HG03558 (cell line): ENCODE measurements around the gene SEC14L6.

Experiments used
- ATAC-seq: cut with Tn5 transposase; IDR thresholded peaks from one replicate; pipeline ENCODE4 v1.9.1; 2021; ENCODE audit warnings: moderate number of reproducible peaks; ENCODE audit not compliant: unreplicated experiment; ENCODE audit errors: extremely low read depth

SEC14L6 gene

DNA sequence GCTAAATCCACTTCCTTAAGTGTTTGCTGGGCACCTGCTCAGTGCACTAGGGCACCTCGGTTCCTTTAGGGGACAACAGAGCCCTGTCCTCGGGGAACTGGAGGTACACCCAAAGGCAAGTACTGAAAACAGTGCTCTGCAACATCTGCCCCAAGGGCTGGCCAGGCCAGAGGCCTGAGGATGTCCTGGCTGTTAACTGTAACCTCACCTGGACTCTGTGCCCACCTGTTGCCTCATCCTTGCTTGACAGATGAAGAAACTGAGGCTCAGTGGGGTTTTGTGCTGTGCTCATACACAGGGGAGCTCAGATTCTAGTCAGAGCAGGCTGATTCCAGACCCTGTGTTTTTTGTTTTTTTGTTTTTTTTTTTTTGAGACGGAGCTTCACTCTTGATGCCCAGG, 43.6 kb downstream of the SEC14L6 start:
- no peak for ATAC-seq

DNA sequence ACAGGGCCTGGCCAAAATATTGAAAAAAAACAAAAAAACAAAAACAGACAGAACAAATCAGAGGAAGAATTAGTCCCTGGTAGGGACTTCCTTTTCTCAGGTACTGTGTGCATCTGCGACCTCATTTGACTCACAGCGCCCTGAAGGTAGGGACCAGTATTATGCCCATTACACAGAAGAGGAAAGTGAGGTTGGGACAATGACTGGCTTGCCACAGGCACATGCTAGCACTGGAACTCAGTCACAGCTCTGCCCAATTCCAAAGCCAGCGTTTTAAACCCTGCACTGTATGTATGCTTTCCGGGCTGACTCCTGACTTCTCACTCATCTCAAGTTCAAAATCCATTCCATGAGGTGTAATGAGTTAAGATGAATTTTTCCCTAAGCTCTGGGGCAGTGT, 44.4 kb downstream of the SEC14L6 start:
- no peak for ATAC-seq

DNA sequence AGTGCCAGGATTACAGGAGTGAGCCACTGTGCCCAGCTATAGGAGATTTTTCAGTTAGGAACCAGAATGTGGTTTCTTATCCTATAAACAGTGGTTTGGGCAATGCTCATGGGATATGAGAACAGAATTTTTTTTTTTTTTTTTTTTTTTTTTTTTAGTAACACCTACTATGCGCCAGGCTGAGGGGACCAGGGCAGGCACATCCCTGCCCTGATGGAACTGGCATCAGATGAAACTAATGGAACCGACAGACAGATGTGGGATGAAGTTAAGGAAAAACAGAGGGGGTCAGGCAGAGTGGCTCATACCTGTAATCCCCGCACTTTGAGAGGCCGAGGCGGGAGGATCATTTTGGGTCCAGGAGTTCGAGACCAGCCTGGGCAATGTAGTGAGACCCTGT, 45.9 kb downstream of the SEC14L6 start:
- no peak for ATAC-seq

DNA sequence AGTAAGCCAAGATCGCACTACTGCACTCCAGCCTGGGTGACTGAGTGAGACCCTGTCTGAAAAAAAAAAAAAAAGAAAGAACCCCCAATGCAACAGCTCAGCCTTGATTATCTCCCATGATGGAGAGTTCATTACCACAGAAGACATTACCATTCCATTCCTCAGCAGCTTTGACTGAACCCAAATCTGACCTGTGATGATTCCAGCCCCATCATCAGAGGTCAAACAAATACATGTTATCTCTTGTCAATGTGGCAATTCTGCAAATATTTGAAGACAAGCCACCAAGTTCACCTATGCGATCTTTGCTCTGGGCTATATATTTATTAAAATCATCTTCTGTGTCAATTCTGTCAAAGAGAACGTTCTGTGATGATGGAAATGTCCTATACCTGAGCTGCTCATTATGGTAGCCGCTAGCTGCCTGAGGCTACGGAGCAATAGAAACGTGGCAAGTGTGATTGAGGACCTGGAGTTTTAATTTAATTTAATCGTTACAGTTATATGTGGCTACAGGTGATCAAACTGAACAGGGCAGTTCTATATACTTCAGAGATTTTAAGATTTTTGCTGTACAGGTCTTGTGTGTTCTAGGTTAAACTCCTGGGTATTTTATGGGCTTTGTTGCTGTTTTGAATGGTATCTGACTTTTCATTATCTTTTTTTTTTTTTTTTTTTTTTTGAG, 48.9 kb downstream of the SEC14L6 start:
- ATAC-seq, result no peak

DNA sequence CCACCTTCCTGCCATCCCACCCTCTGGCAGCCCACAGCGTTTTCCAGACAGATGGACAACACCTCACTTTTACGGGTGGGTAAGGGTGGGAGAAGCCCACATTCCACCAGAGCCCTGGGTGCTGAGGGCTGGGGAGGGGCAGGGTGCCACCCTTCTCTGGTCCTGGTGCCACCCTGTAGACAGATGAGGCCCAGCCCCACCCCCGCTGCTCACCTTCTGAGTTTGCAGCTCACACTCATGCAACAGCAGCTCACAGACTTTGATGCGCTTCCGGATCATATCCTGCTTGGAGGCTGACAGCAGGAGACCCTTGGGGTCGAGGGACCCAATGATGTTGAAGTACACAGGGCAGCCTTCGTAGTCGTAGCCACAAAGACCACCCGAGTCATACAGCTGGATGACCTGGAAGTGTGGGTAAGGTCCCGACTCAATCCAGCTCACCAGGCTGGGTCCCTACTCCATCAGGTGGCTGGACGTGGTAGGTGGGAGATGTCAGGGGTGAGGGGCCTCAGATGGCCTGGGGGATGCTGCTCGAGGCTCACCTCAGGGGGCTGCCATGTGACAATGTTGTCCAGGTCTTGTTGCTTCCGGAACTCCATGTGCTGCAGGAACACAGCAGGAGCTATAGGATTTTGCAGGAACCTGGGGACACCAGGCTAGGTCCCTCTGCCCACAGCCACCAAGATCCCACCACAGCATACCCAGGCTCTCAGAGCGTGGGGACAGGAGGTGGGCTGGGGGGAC, 51.3 kb downstream of the SEC14L6 start:
- ATAC-seq, result no peak

DNA sequence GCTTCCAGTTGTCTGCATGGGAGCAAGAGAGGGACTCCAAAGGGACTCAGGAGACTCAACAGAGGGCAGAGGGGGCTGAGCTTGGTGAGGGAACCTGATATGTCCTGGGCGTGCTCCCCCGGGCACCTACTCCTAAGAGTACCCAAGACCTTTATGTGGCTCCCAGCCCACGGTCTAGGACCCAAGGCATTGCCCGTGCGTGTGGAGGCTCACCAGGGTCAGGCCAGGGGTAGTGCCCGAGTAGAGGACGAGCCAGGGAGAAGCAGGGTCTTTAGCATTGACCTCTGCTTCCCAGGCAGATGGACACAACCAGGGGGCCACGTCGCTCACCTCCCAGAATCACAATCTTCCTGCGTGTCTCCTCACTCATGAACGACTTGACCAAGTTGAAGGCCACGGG, 54.4 kb downstream of the SEC14L6 start:
- no peak for ATAC-seq

DNA sequence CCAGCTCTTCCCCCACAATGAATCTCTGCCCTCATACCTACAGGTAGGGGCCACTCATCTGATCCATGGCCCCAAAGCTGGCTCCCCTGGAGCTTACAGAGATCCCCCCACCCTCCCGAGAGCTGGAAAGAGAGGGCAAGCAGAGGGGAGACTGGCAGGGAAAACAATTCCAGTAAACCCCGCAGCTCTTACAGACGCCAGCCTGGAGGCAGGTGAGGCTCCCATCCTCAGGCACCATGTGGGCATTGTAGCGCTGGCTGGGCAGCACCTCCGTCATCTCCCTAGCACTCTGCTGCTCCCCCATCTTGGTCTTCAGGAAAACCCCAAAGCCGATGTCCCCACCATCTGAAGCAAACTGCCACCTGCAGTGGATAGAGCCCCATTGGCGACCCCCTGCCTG, 55.2 kb downstream of the SEC14L6 start:
- no peak for ATAC-seq

DNA sequence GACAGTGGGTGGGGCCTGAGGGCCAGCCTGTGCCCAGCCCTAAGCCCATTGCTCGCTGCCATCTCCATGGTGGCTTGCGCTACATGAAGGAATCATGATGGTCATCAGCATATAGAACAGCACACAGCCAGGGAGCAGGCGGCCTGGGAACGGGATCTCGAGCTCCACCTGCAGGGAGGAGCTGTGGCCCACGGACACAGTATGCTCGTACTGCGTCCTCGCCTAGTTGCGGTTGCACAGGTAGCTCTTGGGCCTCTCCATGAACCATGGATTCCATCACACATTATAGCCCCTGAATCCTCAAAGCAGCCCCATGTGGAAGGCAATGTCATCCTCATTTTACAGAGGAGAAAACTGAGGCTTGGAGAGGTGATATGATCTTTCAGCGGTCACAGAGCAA, 56.1 kb downstream of the SEC14L6 start:
- ATAC-seq, result no peak

DNA sequence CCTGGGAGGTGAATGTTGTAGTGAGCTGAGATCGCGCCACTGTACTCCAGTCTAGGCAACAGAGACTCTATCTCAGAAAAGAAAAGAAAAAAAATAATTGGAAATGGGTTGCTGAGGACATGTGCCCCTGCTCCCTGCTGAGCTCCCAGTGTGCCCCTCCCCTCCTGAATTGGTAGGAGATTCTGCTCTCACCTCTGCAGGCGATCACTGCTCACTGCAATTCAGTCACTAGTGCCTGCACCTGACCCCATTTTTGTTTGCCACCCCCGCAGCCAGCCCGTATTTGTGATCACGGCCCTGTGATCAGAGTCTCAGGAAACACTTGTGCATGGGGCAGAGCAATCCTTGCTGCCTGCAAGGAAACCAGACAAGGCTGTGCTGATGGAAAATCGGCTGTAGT, 58.4 kb downstream of the SEC14L6 start:
- ATAC-seq, result no peak

DNA sequence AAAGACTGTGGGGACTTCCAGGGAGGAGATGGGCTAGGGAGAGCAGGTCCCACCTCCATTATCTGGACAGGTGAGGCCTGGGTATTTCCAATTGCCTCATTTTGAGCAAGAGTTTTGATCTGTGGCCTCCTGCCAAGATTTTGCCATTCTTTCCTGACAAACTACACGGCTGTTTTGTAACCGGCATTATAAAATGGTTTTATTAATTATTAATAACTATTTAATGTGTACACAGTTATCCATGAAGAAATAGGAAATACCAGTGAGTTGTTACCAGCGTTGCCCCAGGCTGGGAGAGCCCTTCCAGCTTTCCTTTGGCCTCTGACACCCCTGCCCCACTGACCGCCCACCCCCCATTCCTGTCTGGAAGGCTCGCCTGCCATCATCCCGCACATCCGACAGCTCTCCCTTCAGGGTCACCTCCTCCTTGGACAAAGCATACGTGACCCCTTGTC, 59.9 kb downstream of the SEC14L6 start:
- no peak for ATAC-seq

DNA sequence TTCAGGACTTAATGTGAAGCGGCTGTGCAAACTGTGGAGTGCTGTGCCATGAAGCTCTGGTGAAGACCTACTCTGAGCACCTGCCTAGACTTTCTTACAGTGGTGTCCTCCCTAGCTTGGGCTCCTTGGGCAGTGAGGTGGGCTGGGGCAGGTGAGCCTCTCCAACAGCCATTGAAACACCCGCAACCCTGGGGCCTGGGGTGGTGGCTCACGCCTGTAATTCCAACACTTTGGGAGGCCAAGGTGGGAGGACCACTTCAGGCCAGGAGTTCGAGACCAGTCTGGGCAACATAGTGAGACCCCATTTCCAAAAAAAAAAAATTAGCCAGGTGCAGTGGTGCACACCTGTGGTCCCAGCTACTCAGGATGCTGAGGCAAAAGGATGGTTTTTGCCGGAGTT, 60.4 kb downstream of the SEC14L6 start:
- ATAC-seq, result no peak

DNA sequence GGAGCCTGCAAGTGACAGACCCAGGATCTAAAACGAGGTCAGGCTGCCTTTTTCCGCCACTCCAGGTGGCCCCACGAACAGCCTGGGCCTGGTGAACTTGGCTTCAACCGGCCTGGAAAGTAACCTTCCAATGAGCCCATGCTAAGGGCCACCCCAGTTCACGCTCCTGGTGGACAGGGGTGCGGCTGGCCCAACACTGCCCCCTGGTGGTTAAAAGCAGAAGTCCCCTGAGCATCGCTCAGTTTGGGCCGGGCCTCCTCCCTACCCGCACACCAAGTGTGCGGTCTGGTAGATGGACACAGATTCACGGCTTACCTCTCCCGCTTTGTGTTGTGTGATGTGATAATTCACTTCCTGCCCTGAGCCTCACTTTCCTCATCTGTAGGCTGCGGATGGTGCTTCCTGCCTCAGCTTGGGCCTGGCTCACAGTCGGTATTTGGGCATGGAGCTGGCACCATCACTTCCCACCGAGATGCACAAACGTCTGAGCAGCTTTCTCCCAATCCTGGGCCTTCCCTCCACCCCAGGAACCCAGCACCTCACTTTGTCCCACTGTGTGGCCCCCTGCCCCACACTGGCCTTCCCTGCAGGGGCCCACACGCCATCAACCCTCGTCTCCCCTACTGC, 61.1 kb downstream of the SEC14L6 start:
- no peak for ATAC-seq

DNA sequence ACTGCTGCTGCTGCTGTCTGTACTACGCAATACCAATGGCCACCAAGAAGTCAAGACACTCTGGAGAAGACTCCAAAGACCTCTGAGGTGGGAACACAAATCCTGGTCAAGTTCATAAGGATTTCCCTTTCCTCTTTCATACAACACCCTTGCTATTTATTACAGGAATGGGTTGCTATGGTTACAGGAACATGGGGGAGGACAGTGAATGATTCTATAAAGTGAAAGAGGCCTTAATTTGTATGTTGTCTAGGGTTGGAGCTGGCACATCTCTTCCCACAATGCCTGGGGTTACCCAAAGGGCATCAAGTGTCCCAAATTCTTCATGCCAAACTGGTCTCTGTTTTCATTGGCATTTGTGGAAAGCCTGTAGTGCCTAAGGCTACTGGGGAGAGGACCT, 63.4 kb downstream of the SEC14L6 start:
- no peak for ATAC-seq

DNA sequence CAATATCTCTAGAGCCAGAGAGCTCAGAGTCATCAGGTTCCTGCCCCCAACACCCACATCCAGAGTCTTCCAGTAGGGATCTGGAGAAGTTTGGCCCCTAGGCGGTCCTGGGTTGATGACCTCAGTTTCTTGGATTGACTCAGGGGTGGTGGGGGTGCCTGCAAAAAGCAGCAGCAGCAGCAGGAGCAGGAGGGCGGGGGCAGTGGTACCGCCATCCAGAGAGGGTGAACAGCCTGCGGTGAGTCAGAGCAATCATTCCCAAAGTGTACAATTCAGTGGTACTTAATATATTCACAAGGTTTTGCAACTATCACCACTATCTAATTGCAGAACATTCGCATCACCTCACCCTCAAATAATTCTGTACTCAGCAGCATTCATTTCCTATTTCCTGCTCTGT, 64.8 kb downstream of the SEC14L6 start:
- no peak for ATAC-seq

DNA sequence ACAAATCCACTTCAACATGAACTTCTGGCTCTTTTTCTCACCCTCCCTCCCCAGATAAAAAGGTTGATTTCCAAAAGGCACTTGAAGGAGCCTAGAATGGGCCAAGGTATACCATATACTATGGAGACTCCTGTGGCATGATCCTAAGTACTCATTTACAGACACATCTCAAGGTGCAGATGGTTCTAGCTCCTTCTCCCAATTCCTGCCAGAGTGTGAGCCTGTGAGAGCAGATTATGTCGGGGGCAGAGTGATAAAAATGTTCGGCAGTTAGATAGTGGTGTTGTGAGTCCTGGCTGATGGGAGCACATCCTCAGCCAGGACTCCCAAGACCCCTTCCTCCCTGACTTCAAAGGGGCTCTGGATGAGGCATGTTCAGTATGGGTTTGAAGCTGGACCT, 66.6 kb downstream of the SEC14L6 start:
- no peak for ATAC-seq

DNA sequence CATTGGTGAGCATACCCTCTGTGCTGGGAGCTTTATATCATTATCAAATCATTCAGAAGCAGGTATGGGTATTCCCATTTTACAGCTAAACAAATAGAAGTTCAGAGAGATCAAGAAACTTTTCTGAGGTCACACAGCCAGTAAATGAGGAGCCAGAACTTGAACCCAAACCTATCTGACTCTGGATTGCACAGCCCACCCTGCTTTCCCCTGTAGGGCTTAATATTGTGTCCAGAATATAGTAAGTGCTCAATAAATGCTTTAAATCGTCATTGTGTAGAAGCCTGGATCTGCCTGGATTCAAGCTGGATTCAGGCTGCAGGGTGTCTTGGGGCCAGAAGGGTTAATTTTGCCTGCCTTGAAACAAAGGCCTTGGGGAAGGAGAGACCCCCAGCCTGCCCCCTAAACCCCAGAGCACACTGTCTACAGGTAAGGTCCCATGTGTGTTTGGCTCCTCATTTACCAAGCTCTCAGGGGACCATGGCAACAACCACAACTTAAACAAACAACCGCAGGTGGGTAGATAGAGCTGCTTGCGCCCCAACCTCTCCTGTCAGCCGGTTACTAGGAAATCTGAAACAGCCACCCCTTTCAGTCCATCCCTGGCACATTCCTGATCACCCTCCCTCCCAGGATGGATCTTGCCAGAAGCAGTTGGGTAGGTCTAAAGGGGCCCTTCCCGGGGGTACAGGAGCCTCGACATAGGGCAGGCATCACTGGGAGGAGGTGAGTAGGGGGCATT, 71.7 kb downstream of the SEC14L6 start:
- ATAC-seq, result no peak

DNA sequence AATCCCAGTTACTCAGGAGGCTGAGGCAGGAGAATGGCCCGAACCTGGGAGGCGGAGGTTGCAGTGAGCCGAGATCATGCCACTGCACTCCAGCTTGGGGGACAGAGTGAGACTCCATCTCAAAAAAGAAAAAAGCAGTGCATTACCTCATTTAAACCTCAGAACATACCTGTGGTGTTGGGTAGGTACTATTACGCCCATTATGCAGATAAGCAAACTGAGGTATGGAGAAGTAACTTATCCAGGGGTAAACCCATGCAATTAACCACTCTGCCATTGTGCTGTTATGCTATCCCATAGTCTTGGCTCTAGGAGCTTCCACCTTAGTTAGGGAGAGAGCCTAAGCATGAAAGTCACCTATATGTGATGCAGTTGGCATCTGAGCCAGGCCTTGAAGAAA, 72.4 kb downstream of the SEC14L6 start:
- ATAC-seq, result no peak

DNA sequence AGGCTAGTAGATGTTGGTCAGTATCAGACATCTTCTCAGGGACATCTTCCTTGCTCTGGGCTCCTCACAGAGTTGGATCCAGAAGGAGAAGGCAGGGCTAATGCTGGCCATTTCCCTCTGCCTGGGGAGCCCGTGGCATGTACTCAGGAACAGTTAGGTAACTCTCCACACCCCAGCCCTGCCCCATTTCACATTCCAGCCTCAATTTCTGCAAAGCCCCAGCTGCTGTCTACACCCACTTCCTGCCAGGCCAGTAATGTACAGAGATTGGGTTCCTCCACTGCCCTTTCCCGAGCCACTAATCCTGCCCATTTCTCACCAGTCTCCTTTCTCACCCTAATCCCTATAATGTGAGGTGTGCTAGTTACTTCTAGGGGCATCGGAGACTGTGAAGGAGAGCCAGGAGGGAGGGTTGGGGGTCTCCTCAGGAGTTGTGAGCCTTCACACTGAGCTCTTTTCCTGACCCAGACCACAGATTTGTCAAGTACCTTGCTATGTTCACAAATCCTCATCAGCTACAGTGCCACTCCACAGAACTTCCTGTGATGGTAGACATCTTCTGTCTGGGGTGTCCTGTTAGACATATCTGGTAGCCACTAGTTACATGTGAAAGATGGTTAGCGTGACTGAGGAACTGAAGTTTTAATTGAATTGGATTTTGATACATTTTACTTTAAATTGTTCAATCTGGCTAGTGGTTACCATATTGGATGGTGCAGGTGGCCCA, 73.4 kb downstream of the SEC14L6 start:
- no peak for ATAC-seq
